Measurements from ENCODE around the gene CCNT2. TPM values are rescaled to one million over a fixed set of nuclear protein-coding genes. Genes with fewer than 3 reads are reported as not detected.

The CCNT2 gene
- total RNA-seq: 10.4 TPM in 2 replicates

DNA sequence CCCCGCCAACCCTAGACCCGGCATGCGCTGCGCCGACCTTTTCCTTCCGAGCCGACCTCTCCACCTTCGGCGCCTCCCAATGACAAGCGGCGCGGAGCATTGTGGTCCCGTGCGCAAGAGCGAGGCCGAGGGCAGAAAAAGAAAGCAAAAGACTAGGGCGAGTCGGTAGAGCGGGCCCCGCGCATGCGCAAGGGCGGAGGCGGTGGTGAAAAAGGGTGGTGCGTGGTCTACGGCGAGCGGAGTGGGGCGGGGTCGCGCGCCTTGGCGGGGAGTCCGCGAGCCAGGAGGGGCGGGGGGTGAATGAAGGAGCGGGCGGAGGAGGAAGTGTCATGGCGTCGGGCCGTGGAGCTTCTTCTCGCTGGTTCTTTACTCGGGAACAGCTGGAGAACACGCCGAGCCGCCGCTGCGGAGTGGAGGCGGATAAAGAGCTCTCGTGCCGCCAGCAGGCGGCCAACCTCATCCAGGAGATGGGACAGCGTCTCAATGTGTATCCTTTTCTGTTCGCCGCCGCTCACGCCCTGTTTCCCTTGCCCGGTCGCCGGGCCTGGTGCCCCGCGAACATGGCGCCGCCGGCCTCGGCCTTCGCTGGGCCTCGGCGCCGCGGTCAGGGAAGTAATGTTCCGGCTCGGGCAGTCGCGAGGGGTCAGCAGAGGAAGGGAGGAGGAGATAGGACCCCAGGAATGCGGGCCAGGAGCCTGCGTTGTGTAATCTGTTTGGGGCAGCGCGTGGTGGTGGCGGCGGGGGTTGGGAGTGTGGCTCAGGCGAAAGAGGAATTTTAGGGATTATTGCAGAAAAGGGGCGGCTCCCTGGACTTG lies at the start of gene CCNT2:
Gene CCNT2 (plus strand): TSS at position 297 of the 815 bp plus-strand sequence. CDS start 33 bp downstream, at position 330.

Other genes starting within 250 kb of the CCNT2 start
- gene TMEM163, start 199.8 kb upstream of the CCNT2 start, total RNA-seq: 0.44 and 0.53 TPM in 2 replicates
- gene ACMSD, start 80.2 kb upstream of the CCNT2 start, total RNA-seq: not detected in 2 replicates
- gene MAP3K19, start 128.6 kb downstream of the CCNT2 start, total RNA-seq: not detected in 2 replicates
- 35.3 and 40.5 TPM in 2 replicates for gene RAB3GAP1, start 133.5 kb downstream of the CCNT2 start, total RNA-seq